ENCODE results near the gene HIVEP3. TPM values are rescaled to one million over a fixed set of nuclear protein-coding genes. Genes with fewer than 3 reads are reported as not detected.

HIVEP3 gene
- total and polyA plus RNA-seq, 3 donors from 2014 or later: 4.8 to 7.3 (median 7.2) TPM

DNA sequence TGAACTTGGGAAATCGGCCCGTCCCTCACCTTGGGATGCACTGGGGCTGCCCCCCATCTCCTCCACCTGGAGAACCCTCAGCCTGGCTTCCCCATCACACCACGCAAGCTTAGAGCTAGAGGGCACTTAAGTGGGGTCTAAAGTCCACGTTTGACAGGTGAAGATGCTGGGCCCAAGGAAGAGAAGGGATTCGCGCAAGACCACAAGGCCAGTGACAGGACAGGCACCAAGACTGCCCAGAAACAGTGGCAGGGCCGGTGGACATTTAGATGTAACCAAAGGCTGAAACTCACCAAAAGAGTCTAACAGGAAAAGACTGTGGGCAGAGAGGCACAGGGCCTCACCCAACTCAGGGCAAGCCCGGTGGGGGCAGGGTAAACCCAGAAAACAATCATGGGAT lies 303.4 kb downstream of the HIVEP3 start:
- no peak overlapping the region for H3K27ac ChIP-seq
- TF ChIP-seq, protein P1, sequence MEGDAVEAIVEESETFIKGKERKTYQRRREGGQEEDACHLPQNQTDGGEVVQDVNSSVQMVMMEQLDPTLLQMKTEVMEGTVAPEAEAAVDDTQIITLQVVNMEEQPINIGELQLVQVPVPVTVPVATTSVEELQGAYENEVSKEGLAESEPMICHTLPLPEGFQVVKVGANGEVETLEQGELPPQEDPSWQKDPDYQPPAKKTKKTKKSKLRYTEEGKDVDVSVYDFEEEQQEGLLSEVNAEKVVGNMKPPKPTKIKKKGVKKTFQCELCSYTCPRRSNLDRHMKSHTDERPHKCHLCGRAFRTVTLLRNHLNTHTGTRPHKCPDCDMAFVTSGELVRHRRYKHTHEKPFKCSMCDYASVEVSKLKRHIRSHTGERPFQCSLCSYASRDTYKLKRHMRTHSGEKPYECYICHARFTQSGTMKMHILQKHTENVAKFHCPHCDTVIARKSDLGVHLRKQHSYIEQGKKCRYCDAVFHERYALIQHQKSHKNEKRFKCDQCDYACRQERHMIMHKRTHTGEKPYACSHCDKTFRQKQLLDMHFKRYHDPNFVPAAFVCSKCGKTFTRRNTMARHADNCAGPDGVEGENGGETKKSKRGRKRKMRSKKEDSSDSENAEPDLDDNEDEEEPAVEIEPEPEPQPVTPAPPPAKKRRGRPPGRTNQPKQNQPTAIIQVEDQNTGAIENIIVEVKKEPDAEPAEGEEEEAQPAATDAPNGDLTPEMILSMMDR (IDR thresholded peaks at IDR 0.05): no peak
- no peak for TF ChIP-seq POLR2A (IDR thresholded peaks at IDR 0.05)
- H3K4me1 ChIP-seq: peaks cover 7% of the 10 kb centered on the region
- no peak overlapping the region for H3K4me3 ChIP-seq
- 94 to 97% methylated on average over 8 of the region's 8 CpGs for WGBS, 2 donors
- no peaks in the 10 kb centered on the region for H3K9me3 ChIP-seq
- intact Hi-C loops (cut with DNase I; ENCODE audit: low total_unique reads): no loop called here
- no peaks in the 10 kb centered on the region for H3K36me3 ChIP-seq (ENCODE audit: low read depth, missing control alignments)
- no peak for DNase-seq
- H3K27me3 ChIP-seq: no peaks in the 10 kb centered on the region

GRCh38 chr1:41614818-41615217 lies 303.9 kb downstream of the HIVEP3 start:
- Histone ChIP-seq H3K27ac (no peak overlapping the region), H3K4me3 (no peak overlapping the region), H3K27me3 (no peaks in the 10 kb centered on the region), H3K36me3 (ENCODE audit: low read depth, missing control alignments) (no peaks in the 10 kb centered on the region), H3K9me3 (no peaks in the 10 kb centered on the region), H3K4me1 (peaks cover 7% of the 10 kb centered on the region)
- DNase-seq: no peak
- intact Hi-C loops (cut with DNase I; ENCODE audit: low total_unique reads): no loop called here
- TF ChIP-seq, protein P1 (IDR thresholded peaks at IDR 0.05): no peak
- no peak for TF ChIP-seq POLR2A (IDR thresholded peaks at IDR 0.05)
- 81 to 86% methylated on average over 6 of the region's 6 CpGs for WGBS, 2 donors

DNA sequence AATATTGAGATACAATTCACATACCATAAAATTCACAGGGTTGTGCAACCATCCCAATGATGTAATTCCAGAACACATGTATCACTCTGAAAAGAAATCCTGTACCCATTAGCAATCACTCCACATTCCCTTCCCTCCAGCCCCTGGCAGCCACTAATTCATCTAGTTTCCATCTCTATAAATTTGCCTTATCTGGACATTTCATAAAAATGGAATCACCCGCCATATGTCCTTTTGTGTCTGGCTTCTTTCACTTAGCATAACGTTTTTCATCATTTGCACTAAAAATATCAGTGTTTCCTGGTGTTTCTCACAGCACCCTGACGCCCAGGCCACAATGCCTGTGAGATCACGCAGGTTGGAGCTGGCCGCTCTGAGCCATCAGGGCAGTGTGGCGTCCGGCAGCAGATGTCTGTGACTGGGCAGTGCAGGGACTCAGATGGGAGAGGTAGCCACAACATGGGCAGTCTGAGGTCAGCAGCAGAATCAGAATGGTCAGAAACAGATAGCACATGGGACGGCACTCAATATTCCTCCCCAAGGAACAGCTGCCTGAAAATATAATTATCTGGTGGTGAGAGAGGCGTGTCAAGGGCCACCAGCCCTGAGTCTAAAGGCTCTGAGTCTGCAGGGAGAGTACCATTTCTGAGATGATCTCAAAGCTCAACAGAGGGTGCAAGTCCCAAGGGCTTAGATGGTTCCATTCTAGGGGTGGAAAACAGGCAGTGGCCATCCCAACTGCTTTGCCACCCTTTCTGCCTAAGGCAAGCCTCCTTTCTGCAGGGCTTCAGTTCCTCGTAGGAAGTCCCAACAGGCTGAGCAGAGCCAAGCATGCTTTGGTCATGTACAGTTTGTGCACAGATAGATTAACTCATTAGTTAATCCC lies 304.8 kb downstream of the HIVEP3 start:
- Histone ChIP-seq H3K27me3 (no peaks in the 10 kb centered on the region), H3K4me1 (peaks cover 7% of the 10 kb centered on the region), H3K36me3 (ENCODE audit: low read depth, missing control alignments) (no peaks in the 10 kb centered on the region), H3K27ac (no peak overlapping the region), H3K9me3 (no peaks in the 10 kb centered on the region), H3K4me3 (no peak overlapping the region)
- intact Hi-C loops (cut with DNase I; ENCODE audit: low total_unique reads): no loop called here
- WGBS, 2 donors: 89 to 91% methylated on average over 10 of the region's 10 CpGs
- no peak for DNase-seq
- no peak for TF ChIP-seq POLR2A (IDR thresholded peaks at IDR 0.05)
- TF ChIP-seq, protein P1 (IDR thresholded peaks at IDR 0.05): no peak

GRCh38 chr1:41612953-41613352 lies 305.8 kb downstream of the HIVEP3 start:
- Histone ChIP-seq H3K27ac (no peak overlapping the region), H3K27me3 (no peaks in the 10 kb centered on the region), H3K9me3 (no peaks in the 10 kb centered on the region), H3K4me1 (peaks cover 1% of the 10 kb centered on the region), H3K36me3 (ENCODE audit: low read depth, missing control alignments) (no peaks in the 10 kb centered on the region), H3K4me3 (no peak overlapping the region)
- WGBS, 2 donors: 95 to 96% methylated on average over 4 to 9 of the region's 9 CpGs
- TF ChIP-seq, protein P1 (IDR thresholded peaks at IDR 0.05): no peak
- TF ChIP-seq POLR2A (IDR thresholded peaks at IDR 0.05): no peak
- intact Hi-C loops (cut with DNase I; ENCODE audit: low total_unique reads): no loop called here
- no peak for DNase-seq
